NCI-H510A treated with DMSO at 0.1 percent for 48 hours (cell line): Measurements from ENCODE around the gene RFX8.
"Not testable (repeated sequence)": the region's sequence is repeated elsewhere in the genome, so short reads cannot be mapped to it uniquely, and the experiment has no call there.

Experiments used
- DNase-seq: peaks from one replicate; lab custom pipeline; 2025; lab: John Stamatoyannopoulos, UW

The RFX8 gene

DNA sequence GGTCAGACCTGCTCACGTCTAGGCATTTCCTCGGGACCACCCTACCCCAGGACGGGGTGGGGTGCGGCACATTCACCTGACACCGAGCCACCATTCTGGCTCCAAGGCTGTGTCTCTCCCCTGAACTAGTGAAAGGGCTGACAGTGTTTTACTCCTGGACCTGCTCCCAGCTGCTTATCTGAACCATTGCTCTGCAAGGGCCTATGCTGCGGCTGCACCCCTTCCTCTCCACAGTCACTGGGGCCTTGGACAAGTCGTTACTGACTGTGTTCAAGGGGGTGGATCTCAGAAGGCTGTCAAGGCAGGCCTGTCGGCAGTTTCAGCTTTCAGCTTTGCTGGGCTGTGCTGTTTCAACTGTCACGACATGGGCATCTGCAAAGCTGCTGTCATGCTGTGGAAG is 99.3 kb downstream of the RFX8 start:
- no peak for DNase-seq

DNA sequence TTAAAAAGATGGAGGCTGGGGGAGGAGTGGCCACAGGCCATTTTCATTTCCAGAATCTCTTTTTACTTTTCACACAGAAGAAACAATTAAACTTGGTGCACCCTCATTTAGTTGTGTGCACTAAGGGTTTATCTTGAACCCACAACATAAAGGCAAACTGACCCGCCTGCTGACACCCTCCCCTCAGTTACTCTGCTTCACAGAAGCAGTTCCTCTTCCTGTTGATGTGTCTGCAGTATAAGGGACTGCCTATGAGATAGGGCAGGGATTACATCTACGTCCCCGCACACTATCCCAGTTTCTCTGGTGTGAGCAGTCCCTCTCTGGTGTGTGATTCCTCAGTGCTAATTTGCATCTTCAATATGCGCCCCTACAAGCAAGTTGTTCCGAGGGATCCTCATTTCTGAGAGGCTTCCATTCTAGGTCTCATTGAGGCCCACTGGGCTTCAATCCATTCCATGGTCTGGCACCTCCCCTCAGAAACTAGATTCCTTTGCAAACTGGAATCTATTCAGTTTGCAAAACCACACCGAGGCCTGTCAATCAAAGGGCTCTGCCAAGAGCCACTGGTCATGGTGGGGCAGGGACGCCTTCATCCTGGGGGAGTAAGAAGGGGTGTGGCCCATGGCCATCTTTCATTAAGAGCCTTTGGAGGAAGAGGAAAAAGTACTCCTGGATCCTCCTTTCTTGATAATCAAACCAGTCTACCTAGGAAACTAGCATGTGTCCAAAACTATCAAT is 99.9 kb downstream of the RFX8 start:
- no peak for DNase-seq

DNA sequence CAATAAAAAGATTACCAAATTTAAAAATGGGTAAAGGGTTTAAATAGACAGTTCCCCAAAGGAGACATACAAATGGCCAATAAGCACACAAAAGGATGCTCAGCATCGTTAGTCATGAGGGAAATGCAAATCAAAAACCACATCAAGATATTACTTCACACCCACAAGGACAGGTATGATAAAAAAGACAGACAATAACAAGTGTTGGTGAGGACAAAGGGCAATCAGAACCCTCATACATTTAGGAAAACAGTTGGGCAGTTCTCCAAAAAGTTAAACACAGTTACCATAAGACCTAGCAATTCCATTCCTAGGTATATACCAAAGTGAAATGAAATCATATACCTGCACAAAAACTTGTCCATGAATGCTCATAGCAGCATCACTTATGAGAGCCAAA is 102.1 kb downstream of the RFX8 start:
- DNase-seq: no peak

DNA sequence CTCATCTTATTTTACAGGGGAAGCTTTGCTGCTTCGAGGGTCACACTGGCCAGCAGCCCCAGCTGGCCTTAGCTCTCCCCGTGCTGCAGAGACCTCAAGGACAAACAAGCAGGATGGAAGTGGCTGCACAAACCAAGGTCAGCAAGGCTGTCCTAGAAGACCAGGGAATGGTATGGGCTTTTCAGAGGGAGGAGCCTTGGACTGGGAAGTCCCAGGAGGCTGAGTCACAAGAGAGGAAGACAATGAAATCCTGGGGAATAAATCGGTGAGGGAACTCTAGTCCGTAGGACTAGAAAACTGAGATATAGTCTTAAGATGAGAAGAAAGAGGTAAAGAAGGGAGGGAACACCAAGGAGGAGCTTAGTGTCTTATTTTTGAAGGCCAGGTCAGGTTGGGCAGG is 103.3 kb downstream of the RFX8 start:
- no peak for DNase-seq

DNA sequence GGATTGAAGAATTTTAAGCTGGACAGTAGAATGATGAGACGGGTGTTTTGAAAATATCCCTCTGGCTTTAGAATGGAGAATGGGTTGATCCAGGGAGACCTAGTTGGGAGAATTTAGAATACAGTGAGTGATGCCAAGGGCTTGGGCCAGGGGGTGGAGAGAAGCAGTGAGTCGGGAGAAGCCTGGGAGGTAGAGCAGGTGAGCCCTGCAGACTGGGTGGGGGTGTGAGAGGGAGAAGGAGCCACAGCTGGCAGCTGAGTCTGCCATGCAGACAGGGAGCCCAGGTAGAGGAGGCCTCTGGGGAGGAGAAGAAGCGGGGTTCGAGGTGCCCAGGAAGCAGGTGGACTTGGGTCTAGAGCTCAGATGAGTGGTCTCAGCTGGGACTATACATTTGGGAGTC is 105.8 kb downstream of the RFX8 start:
- DNase-seq: no peak

DNA sequence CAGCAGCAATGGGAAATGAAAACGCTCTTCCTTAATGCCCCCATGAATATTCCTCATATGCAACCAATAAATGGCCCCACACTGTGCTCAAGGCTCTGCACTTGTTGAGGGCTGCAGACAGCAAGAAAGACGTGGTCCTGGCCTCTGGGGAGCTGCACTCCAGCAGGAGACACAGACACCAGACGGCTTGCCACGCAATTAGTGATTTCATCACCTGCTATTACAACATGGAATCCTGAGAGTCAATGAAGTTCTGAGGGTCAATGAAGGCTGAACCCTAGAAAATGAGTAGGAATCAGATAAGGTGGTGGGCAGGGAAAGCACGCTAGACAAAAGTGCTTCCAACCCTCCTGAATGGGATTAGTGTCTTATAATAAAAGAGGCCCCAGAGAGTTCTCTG is 106.5 kb downstream of the RFX8 start:
- DNase-seq: no peak

DNA sequence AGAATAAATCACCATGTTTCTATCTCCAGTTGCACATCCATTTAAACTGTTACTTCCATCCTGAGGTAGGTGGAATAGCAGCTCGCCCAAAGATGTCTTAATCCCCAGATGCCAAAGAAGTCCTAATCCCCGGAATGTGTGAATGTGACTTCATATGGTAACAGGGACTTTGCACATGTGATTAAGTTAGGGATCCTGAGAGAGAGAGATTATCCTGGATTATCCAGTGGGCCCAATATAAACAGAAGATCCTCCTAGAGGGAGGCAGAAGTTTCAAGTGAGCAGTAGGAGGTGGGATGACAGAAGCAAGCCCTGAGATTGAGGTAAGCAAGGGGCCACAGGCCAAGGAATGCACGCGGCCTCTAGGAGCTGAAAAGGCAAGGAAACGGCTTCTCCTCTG is 107.4 kb downstream of the RFX8 start:
- no peak for DNase-seq

DNA sequence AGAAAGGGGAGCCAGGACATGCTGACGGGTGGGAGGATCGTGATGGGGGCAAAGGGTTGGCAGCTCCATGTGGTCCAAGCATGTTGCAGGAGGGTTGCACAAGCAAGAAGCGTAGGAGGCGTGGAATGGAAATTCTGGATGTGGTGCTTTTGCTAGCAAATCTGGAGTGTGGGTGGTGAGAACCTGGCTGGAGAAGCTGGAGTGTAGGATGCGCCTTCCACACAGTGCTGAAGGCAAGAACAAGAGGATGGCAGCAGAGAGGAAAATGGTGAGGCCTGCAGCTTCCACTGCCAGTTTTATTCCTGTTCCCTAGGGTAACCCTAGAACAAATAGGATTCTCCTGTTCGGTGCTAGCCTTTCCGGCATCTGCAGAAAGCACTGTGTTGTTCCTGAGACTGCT is 110.0 kb downstream of the RFX8 start:
- no peak for DNase-seq

DNA sequence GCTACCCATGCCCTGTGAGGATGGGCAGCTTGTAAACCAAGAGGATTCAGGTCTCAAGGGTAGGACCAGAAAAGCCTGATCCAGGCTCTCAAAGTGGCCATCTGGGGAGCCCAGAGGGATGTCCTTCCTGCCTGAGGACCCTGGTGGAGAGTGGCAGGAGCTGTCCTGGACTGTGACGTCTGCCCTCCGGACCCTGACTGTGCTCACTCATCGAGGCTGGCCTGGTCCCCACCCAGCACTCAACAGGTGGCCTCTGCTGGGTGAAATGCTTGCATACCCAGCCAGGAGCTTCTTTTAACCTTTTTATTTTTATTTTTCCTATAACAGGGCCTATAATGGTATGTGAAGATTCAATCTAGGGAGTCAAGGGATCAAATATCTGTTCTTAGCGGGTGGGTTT is 112.1 kb downstream of the RFX8 start:
- DNase-seq: no peak

DNA sequence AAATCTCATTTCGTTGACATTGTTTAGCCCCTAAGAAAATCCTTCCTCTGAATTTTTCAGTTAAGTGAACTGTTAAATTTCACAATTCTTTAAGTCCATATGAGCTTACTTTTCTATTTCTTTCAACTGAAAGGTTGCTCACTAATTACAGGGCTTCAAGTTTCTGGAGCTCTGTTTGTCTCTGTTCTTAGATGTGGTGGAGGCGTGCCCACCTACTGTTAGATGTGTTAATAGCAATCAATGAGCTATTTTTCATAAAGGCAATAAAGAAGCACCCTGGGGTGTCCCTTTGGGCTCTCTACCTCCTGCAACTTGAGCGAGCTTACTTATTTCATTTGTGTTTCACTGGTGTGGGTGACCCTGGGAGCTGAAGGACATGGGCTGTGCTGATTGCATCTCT is 112.6 kb downstream of the RFX8 start:
- no peak for DNase-seq

DNA sequence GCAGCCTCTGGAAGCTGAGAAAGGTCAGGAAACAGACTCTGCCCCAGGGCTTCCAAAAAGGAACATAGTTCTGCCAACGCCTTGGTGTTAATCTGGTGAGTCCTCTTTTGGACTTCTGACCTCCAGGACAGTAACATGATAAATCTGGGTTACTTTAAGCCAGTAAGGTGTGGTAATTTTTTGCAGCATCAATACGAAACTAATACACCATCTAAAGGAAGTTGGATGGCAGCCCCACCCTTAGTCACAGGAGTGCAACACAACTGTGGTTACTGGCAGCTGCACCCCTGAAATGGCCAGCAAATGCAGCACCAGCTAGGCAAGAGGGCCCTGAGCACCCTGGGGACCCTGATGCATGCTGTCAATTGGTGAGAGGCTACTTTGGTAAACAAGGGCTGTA is 113.4 kb downstream of the RFX8 start:
- no peak for DNase-seq

DNA sequence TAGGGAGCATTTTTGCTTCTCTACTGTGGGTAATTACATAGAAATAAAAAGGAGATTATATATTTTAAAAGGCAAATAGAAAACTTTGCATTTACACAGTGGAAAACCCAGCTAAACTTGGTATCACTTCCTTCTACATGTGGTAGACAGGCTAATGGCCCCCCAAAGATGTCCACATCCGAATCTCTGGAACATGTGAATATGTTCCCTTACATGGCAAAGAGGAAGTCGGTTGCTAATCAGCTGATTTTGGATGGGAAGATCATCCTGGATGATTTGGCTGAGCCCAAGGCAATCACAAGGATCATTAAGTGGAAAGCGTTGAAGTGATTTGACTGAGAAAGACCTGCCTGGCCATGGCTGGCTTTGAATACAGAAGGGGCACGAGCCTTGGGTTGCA is 113.8 kb downstream of the RFX8 start:
- DNase-seq: no peak

DNA sequence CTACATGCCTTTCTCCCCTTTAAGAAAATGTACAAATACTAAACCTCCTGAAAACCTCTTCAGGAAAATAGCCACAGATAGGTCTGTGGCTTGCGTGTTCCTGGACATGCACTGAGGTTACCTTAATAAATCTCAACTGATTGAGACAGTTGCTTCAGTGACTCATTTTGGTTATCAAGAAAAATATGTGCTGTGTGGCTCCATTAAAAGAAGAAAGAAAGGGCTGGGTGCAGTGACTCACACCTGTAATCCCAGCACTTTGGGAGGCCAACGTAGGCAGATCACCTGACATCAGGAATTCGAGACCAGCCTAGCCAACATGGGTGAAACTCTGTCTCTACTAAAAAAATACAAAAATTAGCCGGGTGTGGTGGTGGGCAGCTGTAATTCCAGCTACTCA is 114.7 kb downstream of the RFX8 start:
- DNase-seq: no peak

DNA sequence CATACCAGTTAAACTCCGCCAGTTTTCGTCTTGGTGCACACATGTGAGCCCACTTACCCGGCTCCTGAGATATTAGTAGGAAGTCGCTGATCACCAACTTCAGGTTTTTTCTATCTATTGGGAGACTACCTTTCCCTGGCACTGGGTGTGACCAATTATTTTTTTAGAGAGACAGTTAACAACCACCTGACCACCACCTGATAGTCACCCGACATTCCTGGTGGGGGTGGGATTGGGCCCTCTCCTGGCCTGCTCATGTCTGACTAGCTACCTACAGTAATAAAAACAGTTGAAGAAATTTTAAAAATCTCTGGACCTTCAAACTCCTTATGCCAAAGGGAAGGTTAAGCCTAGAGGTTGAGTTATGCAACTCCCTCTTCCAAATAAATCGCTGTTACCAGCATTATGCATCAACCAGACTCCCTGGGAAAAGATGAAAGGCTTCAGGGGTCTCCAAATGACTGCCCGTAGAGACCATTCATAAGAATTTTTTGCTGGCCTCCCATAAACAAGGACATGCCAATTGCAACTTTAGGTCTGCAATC is 115.4 kb downstream of the RFX8 start:
- no peak for DNase-seq

DNA sequence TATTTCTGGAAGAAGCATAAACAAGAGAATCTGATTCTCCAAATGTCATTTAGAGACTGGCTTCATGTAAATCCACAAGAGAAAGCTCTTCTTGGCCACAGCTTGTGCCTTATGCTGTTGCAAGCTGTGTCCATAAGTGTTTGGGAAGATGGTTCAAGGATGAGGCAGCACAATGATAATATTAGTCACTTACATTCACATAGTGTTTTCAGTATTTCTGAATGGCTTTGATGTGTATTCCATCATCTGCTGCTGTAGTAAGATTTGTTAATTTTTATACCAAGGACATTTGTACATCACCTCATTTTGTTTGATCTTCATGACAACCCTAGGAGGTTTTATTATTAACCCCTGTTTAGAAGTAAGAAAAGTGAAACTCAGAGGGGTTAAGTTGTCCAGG is 117.5 kb downstream of the RFX8 start:
- no peak for DNase-seq

DNA sequence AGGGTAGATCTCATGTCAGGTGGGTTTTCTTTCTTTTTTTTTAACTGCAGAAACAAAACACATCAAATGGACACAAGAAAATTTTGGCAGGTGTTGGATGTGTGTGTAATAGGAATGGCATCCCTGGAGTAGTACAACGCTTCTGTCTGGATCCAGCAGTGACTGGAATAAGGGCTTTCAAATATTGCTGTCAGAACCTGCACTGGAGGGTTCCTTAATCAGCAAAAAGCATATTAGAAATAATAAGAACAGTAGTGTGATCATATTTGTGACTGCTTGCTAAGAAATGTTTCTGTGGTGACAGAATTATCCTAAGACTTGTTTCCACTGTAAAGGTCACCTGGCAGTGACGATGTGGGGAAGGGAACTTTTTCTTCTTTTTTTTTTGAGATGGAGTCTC is 118.4 kb downstream of the RFX8 start:
- no peak for DNase-seq

DNA sequence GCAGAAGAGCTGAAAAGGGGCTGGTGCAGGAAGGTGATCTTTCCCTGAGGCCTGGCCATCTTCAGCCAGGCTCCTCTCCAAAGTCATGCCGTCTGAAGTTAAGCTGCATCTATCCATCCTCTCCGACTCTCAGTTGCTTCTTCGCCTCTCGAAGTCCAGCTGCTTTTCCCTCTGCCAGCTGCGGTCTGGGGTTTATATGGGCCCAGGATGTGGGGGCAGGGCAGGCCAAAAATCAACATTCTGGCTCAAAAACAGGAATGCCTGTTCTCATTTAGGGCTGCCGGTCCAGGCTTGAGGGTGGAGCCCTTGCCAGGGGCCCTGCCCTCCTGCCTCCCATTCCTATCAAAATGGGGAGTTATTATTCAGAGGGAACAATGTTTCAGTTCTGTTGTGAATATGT is 118.9 kb downstream of the RFX8 start:
- no peak for DNase-seq

DNA sequence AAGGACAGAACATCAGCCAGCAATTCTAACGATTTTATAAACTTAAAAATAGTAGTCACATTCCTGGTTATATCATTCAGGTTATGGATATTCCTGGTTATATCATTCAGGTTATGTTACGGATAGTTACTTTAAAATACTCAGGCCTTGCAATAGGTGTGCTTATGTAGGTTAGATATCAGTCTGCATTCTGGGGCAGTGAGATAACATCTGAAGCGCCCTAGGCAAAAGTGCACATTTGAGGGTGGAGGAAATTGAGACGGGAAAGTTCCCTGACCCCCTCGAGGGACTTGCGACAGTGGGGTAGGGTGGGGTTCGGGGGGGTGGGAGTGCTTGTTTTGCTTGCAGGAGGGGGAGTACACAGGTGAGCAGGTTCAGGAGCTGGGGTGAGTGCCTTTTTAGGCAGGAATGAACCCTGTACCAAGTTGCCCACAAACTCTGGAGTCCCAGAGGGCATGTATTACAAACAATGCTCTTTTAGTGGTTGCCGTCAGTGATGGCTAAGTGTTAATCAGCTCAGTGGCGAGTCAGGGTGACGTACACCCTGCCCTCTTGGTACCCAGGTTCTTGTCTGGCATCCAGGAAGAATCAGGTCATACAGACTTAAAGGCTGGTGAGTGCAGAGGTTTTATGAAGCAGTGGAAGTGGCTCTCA is 119.4 kb downstream of the RFX8 start:
- no peak for DNase-seq

DNA sequence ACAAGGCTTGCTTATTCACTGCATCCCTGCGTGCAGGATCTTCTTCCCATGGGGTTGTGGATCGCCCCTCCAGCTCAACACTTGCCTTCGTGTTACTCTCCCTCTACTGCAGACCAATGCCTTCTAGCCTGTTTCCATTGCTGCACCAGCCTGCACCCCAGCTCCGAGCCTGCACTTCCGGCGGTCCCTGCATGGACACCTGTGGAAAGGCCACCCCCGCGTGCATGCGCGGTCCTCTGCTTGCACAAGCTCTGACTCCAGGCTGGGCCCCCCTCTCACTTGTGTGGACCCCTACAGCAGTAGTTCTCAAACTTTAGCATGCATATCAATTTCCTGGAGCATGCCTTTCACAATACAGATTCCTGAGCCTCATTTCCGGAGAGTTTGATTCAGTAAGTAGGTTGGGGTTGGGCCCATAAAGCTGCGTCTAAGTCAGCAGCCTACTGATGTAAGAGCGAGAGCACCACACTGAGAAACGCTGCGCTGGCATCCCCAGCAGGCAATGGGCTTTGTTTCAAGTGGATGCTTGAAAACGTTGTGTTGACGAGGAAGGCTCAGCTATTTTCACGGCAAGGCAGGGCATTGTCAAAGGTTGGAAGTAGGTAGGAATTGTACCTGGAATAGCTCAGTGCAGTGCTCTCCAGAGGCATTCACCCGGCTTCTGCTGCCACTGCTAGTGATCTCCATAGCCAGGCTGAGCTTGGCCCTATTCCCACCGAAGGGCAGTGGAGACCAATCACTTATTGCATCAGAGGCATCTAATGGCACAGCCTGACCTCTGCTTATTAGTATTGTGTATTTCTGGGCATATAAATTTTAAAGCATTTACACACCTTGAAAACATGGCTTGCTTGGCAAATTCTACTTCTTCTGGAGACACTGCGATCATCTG is 120.2 kb downstream of the RFX8 start:
- DNase-seq: no peak

DNA sequence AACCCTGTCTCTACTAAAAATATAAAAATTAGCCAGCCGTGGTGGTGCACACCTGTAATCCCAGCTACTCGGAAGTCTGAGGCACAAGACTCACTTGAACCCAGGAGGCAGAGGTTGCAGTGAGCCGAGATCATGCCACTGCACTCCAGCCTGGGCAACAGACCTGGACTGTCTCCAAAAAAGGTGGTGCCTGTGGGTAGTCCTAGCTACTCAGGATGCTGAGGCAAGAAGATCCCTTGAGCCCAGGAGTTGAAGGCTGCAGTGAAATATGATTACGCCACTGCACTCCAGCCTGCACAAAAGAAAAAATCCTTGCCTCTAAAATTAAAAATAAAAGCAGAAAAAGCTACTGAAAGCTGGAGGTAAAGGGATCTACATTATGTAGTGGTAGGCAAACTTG is 122.3 kb downstream of the RFX8 start:
- not testable (repeated sequence) for DNase-seq

DNA sequence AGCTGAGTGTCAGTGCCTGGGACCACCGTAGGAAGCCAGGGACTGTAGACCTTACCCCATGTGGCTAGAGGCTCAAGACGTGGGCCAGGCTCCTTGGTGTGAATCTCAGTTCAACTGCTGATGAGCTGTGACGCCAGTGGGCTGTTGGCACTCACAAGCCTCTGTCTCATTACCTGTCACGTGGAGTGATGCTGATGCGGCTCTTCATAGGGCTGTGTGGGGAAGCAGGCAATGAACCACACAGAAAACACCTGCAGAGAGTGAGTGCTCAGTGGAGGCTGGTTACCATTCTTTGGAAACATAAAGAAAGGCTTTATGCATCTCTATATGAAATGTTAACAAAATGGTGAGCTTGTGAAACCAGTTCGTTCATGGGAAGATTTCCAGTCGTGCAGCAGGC is 123.7 kb downstream of the RFX8 start:
- no peak for DNase-seq

DNA sequence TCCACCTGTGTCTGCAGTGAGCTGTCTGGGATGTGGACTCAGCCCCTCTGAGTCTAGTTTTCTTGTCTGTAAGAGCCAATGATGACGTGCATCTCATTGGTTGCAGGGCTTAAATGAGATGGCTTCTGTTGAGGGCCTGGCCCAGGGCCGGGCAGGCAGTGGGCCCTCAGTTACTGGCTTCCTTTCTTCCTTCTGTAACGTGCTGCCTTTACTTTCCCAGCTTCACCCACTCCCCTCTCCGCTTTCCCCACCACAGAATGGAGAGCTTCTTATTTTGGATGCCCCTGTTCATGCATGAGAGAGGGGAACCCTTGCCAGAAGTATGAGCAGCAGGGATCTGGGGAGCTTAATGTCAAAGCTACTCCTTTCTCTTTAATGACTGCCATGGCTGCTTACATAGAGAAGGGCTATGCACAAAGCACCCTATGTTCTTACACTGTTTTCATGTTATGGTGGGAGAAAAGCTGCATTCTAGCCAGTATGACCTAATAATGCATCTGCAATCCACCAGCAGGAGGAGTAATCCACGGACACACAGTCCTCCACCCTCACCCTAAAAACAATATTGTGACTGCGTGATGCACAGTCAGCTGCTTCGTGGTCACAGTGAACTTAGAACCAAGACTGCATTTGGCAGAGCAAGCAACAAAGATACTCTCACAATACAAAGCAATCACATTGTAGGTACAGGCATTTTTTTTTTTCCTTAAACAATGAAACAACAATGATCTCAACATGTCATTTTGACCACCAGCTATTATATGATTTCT is 124.8 kb downstream of the RFX8 start:
- no peak for DNase-seq
